B cell (primary cell): Measurements from ENCODE around the gene PLEKHS1. TPM values are rescaled to one million over a fixed set of nuclear protein-coding genes. Genes with fewer than 3 reads are reported as not detected.
"Not testable (repeated sequence)": the region's sequence is repeated elsewhere in the genome, so short reads cannot be mapped to it uniquely, and the experiment has no call there.

Experiments used
- ATAC-seq: fragments of 200-7000 bp; cut with Tn5 transposase; one replicate; pipeline ENCODE4 v1.10.0; 2021; ENCODE audit warnings: low read depth, mild to moderate bottlenecking, moderate number of reproducible peaks, moderate library complexity
- CTCF ChIA-PET: fragments of 350-600 bp; sonication (Branson Sonifier 250); formaldehyde crosslinking; loops from one replicate; lab custom pipeline; 2021; ENCODE audit warnings: antibody characterized with exemption, inconsistent platforms; lab: Charles Lee
- POLR2A ChIA-PET: fragments of 350-600 bp; sonication (Branson Sonifier 250); formaldehyde crosslinking; loops from one replicate; lab custom pipeline; 2021; ENCODE audit warnings: antibody characterized with exemption; lab: Charles Lee
- DNase-seq: peaks from one replicate; pipeline ENCODE4 v3.0.0; 2013
- H2AFZ ChIP-seq: 2 replicates; pipeline ENCODE4 v1.6.1; 2012; ENCODE audit warnings: mild to moderate bottlenecking, low read depth, low read length; ENCODE audit not compliant: insufficient read depth, poor library complexity, severe bottlenecking
- H3K27ac ChIP-seq, 2 donors: 1 replicate in 1 of 2; 2 replicates in 1 of 2; pipeline ENCODE4 v1.5.1; 2012 to 2013; ENCODE audit warnings: low read length in 2 of 2, mild to moderate bottlenecking in 2 of 2, moderate library complexity in 1 of 2
- H3K27me3 ChIP-seq, 4 experiments: fragments of 200-600 bp in 1 of 4; sonication (generic) in 1 of 4; replicated peaks in 1 of 4; 1 replicate in 2 of 4; 2 replicates in 2 of 4; pipeline versions ENCODE4 v1.6.1 to v1.7.0; 2013 to 2016; ENCODE audit warnings: low read length in 3 of 4, mild to moderate bottlenecking in 2 of 4, mixed read lengths in 1 of 4, moderate library complexity in 1 of 4; ENCODE audit not compliant: insufficient read depth in 4 of 4, control insufficient read depth in 3 of 4; ENCODE audit errors: control extremely low read depth in 1 of 4
- H3K36me3 ChIP-seq, 2 experiments: replicated peaks in 1 of 2; 1 replicate in 1 of 2; 2 replicates in 1 of 2; pipeline versions ENCODE4 v1.6.1 to v1.7.1; 2013; ENCODE audit warnings: low read length in 1 of 2; ENCODE audit not compliant: insufficient read depth in 2 of 2, control insufficient read depth in 1 of 2; ENCODE audit errors: control extremely low read depth in 1 of 2, extremely low read depth in 1 of 2
- H3K4me1 ChIP-seq, 2 donors: fragments of 200-600 bp in 1 of 2; sonication (generic) in 1 of 2; 1 replicate in 1 of 2; 2 replicates in 1 of 2; pipeline versions ENCODE4 v1.5.1 to v1.6.1; 2013 to 2017; ENCODE audit warnings: low read length in 2 of 2; ENCODE audit not compliant: control insufficient read depth in 2 of 2, insufficient read depth in 2 of 2
- H3K4me2 ChIP-seq: replicated peaks from 2 replicates; pipeline ENCODE3; 2012; ENCODE audit warnings: mild to moderate bottlenecking, low read depth, low read length; ENCODE audit not compliant: poor library complexity, severe bottlenecking
- H3K4me3 ChIP-seq, 5 experiments: fragments of 200-600 bp in 1 of 5; sonication (generic) in 1 of 5; 1 replicate in 3 of 5; 2 replicates in 2 of 5; pipeline versions ENCODE4 v1.5.1 to v1.7.0; 2011 to 2016; ENCODE audit warnings: low read length in 4 of 5, mild to moderate bottlenecking in 4 of 5, low read depth in 2 of 5, control low read depth in 1 of 5, moderate library complexity in 1 of 5; ENCODE audit not compliant: insufficient read depth in 1 of 5; ENCODE audit errors: control extremely low read depth in 1 of 5, extremely low read depth in 1 of 5
- H3K79me2 ChIP-seq: fragments of 200-600 bp; sonication (generic); one replicate; pipeline ENCODE4 v1.6.0; 2016; ENCODE audit warnings: low read length; ENCODE audit not compliant: control insufficient read depth, insufficient read depth
- H3K9ac ChIP-seq: fragments of 200-600 bp; sonication (generic); 2 replicates; pipeline ENCODE4 v1.6.1; 2017; ENCODE audit warnings: mild to moderate bottlenecking, low read length, moderate library complexity
- H3K9me3 ChIP-seq, 3 donors: one replicate each; pipeline versions ENCODE4 v1.6.1 to v1.7.1; 2013; ENCODE audit warnings: low read length in 2 of 3; ENCODE audit not compliant: control insufficient read depth in 2 of 3, insufficient read depth in 1 of 3; ENCODE audit errors: control extremely low read depth in 1 of 3
- H4K20me1 ChIP-seq: 2 replicates; pipeline ENCODE4 v1.6.0; 2012; ENCODE audit warnings: mild to moderate bottlenecking, low read length; ENCODE audit not compliant: insufficient read depth, control insufficient read depth, poor library complexity, severe bottlenecking
- H3K27ac Mint-ChIP-seq: one replicate; pipeline ENCODE4 v1.8.0; 2021; ENCODE audit warnings: mixed read lengths
- H3K27me3 Mint-ChIP-seq: one replicate; pipeline ENCODE4 v1.8.0; 2021; ENCODE audit warnings: mixed read lengths
- H3K4me1 Mint-ChIP-seq: one replicate; pipeline ENCODE4 v1.8.0; 2021; ENCODE audit warnings: mixed read lengths
- H3K4me3 Mint-ChIP-seq: one replicate; pipeline ENCODE4 v1.8.0; 2021; ENCODE audit warnings: mixed read lengths
- H3K9me3 Mint-ChIP-seq: one replicate; pipeline ENCODE4 v1.8.0; 2022; ENCODE audit warnings: mixed read lengths; ENCODE audit not compliant: insufficient read depth
- EZH2 ChIP-seq: IDR thresholded peaks from 2 replicates; pipeline ENCODE4 v1.6.1; 2012; ENCODE audit warnings: borderline replicate concordance, low read depth, mild to moderate bottlenecking, moderate library complexity, low read length; ENCODE audit not compliant: insufficient read depth, poor library complexity, severe bottlenecking
- WGBS: methylation state at CpG from one replicate; pipeline ENCODE4 v1.1.5; 2013; ENCODE audit warnings: missing lambda C conversion rate; ENCODE audit not compliant: insufficient coverage; 5-methylcytosine and 5-hydroxymethylcytosine counted together
- intact Hi-C: fragments of 100-400 bp; cut with micrococcal nuclease; formaldehyde crosslinking; loops from one replicate; pipeline ENCODE4 v1.10.0; 2022
- polyA plus RNA-seq: library from polyadenylated mRNA; depleted of rRNA; stranded (reverse); fragments of >200 nt; gene quantifications from 2 replicates; pipeline ENCODE4 v1.2.3, GENCODE V29; 2012
- total RNA-seq, 2 donors: library from RNA; stranded (reverse); fragments of 120-200 nt in 1 of 2; gene quantifications; 1 replicate in 1 of 2; 2 replicates in 1 of 2; pipeline versions ENCODE4 v1.2.3 to v1.2.4, GENCODE V29; 2013 to 2022
- TF ChIP-seq, protein P1 (sequence below): fragments of 200-600 bp; IDR thresholded peaks from one replicate; pipeline ENCODE4 v1.8.0; 2022; ENCODE audit warnings: antibody characterized with exemption, mild to moderate bottlenecking

The PLEKHS1 gene
- total and polyA plus RNA-seq, 2 donors (not counting 1 experiment from before 2014, with no cell fraction given) = 0.09 TPM; not detected in 1

DNA sequence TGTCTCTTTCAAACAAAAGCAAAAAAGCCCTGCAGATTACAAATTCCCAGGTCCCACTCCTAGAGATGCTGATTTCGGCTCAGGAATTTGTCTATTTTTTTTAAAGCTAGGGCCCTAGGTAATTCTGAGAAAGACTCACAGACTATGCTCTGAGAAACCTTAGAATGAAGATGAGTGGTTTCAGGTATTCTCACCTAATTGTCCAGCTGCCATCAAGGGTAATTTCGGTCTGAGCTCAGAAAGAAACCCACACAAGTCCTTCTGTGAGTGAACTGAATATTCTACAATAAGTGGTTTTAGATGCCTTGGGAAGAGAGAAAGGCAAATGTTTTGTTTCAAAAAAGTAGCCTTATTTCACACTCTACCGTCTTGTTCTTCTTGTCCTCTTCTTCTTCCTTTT, 56.7 kb downstream of the PLEKHS1 start:
- H3K4me3 ChIP-seq = no peak overlapping the region
- peaks cover 0 to 3% (median 0%) of the 10 kb centered on the region in 4 experiments for H3K27me3 ChIP-seq
- H3K4me1 ChIP-seq = peaks cover 0 to 3% of the 10 kb centered on the region in 2 donors
- ATAC-seq (no peak), DNase-seq (no peak)
- H4K20me1 ChIP-seq = no peaks in the 10 kb centered on the region
- no peaks in the 10 kb centered on the region for H3K9me3 Mint-ChIP-seq
- H3K27ac Mint-ChIP-seq = no peak overlapping the region
- peaks cover 0 to 3% (median 0%) of the 10 kb centered on the region in 3 donors for H3K9me3 ChIP-seq
- CTCF ChIA-PET = no interaction called here
- no peak overlapping the region for H2AFZ ChIP-seq
- H3K27me3 Mint-ChIP-seq = peaks cover 36% of the 10 kb centered on the region
- H3K4me3 Mint-ChIP-seq = no peak overlapping the region
- POLR2A ChIA-PET = no interaction called here
- H3K27ac ChIP-seq = no peak overlapping the region
- peaks cover 2% of the 10 kb centered on the region for H3K4me1 Mint-ChIP-seq
- H3K9ac ChIP-seq = no peak overlapping the region
- no peaks in the 10 kb centered on the region for H3K79me2 ChIP-seq
- TF ChIP-seq, protein P1, sequence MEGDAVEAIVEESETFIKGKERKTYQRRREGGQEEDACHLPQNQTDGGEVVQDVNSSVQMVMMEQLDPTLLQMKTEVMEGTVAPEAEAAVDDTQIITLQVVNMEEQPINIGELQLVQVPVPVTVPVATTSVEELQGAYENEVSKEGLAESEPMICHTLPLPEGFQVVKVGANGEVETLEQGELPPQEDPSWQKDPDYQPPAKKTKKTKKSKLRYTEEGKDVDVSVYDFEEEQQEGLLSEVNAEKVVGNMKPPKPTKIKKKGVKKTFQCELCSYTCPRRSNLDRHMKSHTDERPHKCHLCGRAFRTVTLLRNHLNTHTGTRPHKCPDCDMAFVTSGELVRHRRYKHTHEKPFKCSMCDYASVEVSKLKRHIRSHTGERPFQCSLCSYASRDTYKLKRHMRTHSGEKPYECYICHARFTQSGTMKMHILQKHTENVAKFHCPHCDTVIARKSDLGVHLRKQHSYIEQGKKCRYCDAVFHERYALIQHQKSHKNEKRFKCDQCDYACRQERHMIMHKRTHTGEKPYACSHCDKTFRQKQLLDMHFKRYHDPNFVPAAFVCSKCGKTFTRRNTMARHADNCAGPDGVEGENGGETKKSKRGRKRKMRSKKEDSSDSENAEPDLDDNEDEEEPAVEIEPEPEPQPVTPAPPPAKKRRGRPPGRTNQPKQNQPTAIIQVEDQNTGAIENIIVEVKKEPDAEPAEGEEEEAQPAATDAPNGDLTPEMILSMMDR = no peak
- TF ChIP-seq EZH2 = no peak
- 100% methylated on average over 1 of the region's 3 CpGs for WGBS
- H3K36me3 ChIP-seq = no peaks in the 10 kb centered on the region
- intact Hi-C loops = loop anchor here (10.0 kb wide), 1 partner anchor 427 kb away; the partner anchor contains the start of gene VWA2
- no peak overlapping the region for H3K4me2 ChIP-seq

DNA sequence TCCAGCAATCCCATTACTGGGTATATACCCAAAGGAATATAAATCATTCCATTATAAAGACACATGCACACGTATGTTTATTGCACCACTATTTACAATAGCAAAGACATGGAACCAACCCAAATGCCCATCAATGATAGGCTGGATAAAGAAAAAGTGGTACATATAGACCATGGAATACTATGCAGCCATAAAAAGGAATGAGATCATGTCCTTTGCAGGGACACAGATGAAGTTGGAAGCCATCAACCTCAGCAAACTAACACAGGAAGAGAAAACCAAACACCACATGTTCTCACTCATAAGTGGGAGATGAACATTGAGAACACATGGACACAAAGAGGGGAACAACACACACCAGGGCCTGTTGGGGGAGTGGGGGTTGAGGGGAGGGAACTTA, 63.2 kb downstream of the PLEKHS1 start:
- H3K4me2 ChIP-seq, H3K9me3 ChIP-seq, H3K4me1 ChIP-seq, H3K79me2 ChIP-seq, H4K20me1 ChIP-seq, H3K9ac ChIP-seq, H3K4me3 Mint-ChIP-seq, H3K27ac ChIP-seq, H3K36me3 ChIP-seq, DNase-seq, CTCF ChIA-PET, H3K4me1 Mint-ChIP-seq, H2AFZ ChIP-seq, H3K27ac Mint-ChIP-seq, POLR2A ChIA-PET, H3K4me3 ChIP-seq, ATAC-seq, intact Hi-C loops, H3K9me3 Mint-ChIP-seq, H3K27me3 ChIP-seq: not testable (repeated sequence)
- no CpG with 5 or more reads among the region's 1 CpG for WGBS
- H3K27me3 Mint-ChIP-seq = peaks cover 23% of the 10 kb centered on the region
